Skeletal muscle cell (primary cell): ENCODE results near the gene TMEM179.

ENCODE experiments used
- DNase-seq: peaks from one replicate; pipeline ENCODE4 v3.0.0-alpha.2; 2010; ENCODE audit warnings: low read depth
- H3K4me3 ChIP-seq: 2 replicates; pipeline ENCODE4 v1.5.1; 2011; ENCODE audit warnings: low read depth, mild to moderate bottlenecking, control low read depth, low read length, moderate library complexity

TMEM179 gene

DNA sequence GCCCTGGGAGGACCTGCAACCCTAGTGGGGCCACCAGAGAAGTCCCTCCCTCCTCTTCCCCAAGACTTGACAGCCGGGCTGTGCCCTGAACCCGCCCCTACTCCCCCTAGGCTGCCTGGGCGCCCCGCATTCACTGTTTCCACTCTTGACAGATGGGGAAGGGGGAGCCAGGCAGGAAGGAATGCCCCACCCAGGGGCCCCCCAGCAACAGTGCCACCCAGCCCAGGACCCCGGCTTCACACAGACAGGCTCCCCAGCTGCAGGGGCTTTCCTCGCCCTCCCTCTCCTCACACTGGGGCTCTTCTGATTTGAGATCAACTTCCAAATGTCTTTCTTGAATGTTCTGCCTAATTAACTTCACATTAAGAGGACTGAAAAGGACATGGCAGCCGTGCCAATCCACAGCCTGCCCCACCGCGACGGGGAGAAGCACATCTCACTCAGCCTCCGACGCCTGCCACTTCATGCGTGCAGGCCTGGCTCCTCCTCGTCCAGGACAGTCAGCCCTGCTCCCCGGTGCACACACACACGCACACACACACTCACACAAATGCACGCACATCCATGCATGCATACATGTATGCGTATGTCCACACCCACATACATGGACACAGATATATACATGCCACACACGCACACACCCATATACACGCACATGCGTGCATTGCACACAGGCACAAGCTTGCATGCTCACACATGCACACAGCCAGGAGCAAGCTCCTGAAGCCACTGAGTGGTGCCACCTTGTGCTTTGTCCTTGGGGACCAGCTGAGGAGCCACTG is 44.6 kb downstream of the TMEM179 start:
- H3K4me3 ChIP-seq = no peak overlapping the region
- DNase-seq = no peak

DNA sequence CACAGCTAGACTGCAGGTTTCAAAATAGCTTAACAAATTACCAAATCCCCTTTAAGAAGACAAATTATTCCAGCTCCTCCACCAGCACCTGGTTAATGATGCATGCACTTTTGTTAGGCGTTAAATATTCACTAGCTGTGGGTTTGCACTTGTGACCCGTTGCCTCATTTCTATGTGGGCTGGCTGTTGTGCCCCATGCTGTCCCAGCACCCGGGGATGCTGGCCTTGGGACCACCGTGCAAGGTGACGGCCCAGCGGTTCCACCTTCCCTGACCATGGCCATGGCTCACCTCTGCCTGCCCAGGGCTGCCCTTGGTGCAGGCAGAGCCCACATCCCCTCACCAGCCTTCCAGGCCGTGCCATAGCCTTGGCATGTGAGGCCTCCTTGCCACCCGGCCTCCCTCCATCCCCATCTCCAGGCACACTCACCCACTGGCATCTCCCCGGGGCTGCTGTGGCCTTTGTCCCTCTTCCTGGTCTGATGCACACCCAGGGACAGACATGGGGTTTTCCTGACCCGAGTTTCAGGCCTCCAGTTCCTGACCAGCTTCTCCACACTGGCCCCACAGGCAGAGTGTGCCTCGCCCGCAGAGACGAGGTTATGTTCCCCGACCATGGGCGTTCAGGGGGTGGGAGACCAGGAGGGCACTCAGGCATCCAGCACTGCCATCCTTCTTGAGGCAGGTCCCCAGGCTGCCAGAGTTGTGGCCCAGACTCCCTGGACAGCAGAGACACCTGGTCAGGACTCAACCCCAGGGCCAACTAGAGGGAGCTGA is 45.4 kb downstream of the TMEM179 start:
- no peak overlapping the region for H3K4me3 ChIP-seq

DNA sequence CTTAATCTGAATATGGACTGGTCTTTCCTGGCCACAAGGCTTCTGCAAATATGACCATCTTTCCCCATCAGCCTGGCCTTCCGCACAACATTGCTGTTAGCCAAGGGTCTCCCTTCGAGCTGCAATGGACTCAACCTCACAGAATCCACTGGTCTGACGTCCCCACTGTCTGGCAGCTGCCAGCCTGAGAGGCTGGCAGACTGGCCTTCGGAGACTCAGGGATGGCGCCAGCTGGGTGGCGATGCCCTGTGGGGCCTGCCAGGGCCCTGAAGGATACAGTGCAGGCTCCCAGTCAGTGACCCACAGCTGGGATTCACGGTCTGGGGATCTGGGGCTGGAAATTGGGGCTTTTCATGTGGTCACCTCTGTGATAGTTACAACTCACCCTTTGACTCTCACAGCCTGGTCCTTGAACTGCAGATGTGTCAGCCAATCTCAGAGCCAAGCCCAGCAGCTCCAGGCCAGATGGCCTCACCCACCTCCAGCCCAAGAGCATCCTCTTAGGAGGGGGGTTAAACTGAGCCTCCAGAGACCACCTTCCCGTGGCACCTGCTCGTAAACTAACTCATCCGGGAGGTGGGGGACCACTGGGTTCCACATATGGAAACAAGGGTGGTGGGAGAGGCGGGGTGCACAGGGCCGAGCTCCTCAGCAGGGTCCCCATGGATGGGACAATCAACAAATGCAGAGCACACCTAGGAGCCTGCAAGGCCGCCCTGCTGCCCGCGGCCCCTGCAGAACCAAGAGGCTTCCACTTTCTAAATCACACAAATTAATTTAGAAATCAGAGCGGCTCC is 46.1 kb downstream of the TMEM179 start:
- DNase-seq = no peak

More for the DNA sequence above, 45.4 kb downstream of the TMEM179 start:
- no peak for DNase-seq

DNA sequence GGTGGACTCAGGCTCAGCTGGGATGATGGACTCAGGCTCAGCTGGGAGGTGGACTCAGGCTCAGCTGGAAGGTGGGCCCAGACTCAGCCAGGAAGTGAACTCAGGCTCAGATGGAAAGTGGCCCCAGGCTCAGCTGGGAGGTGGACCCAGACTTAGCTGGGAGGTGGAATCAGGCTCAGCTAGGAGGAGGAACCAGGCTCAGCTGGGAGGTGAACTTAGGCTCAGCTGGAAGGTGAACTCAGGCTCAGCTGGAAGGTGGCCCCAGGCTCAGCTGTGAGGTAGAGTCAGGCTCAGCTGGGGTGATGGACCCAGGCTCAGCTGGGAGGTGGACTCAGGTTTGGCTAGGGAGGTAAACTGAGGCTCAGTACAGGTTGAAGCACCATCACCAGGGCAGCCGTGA is 46.8 kb downstream of the TMEM179 start:
- DNase-seq = no peak
- no peak overlapping the region for H3K4me3 ChIP-seq

More for the DNA sequence above, 46.1 kb downstream of the TMEM179 start:
- H3K4me3 ChIP-seq = no peak overlapping the region

DNA sequence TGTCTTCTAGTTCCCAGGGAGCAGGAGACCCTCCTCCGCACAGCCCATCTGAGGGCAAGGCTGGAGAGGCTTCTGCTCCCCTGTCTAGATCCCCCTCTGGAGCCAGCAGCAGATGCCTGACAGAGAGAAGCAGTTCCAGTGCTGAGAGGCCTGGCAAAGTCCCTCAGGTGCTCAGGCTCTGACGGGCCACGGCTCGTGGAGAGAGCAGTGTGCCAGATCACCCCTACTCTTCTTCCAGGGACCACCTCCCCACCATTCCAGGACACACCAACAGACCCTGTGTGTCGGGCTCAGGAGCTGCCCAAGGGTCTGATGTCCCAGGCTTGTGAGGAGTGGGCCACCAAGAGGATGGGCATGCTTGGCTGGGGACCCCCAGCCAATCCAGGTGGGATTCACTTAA is 47.5 kb downstream of the TMEM179 start:
- DNase-seq = no peak

DNA sequence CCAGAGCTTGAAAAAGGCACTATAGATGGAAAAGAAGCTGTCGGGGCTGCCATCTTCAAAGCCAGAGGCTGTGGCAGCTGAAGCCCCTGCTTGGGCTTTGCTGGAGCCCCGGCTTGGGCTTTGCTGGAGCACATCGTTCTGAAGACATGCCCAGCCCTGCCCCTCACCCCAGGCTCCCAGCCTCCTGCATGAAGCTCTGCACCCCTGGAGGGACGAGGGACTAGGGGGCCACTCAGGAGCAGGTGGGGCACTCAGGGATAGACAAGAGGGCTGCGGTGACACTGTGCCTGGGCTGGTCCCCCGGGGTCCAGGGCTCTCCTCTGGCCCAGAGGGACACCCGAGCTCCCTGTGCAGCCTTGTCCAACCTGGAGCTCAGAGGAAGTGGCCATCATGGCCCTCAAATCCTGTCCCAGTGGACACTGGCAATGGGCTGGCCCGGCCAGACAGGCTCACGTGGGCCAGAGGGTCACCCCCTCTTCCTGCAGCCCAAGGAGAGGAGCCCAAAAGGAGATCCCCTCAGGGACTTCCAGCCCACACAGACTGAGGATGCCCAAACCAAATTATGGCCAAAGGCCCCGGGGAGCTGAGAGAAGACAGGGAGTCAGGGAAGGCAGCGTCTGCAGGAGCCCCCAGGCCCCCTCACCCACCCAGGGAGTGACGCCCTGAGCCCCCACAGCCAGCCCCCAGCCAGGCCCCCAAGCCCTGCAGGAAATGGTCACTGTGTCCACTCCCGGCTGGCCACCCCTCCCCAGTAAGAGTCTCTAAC is 48.1 kb downstream of the TMEM179 start:
- no peak for DNase-seq
- no peak overlapping the region for H3K4me3 ChIP-seq

More for the DNA sequence above, 47.5 kb downstream of the TMEM179 start:
- no peak overlapping the region for H3K4me3 ChIP-seq

DNA sequence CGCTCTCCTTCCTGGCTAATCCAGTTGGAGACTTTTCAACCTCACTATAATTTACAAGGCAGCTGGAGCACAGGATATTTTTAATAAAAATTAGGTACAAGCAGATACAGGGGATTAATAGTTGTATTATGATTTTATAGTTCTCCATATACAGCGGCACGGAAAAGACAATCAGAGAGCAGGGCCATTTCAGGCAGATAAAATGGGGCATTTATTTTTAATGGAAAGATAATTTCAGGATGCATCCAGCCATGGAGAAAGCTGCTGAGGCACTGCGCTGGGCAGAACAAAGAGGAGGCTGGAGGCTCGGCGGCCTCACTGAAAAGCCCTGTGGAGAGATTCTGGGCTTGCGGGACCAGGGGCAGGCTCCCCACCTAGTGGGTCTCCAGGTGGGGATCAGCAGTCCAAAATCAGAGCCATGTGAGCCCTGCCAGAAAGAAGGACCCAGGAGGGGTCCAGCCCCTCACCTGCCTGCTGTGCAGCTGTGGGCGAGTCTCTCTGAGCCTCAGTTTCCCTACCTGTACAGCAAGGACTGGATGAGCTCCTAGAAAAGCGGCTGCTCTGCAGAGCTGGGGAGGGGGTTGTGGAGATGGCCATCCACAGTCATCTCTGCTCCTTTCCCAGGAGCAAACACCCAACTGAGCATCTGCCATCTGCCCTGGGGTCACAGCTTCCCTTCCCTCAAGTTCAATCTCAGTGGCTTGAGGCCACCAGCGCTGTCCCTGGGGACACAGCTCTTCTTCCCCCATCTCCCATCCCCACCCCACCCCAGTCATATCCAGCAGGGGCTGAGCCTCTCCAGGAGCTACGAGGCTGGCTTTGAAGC is 48.9 kb downstream of the TMEM179 start:
- DNase-seq = no peak
- no peak overlapping the region for H3K4me3 ChIP-seq

DNA sequence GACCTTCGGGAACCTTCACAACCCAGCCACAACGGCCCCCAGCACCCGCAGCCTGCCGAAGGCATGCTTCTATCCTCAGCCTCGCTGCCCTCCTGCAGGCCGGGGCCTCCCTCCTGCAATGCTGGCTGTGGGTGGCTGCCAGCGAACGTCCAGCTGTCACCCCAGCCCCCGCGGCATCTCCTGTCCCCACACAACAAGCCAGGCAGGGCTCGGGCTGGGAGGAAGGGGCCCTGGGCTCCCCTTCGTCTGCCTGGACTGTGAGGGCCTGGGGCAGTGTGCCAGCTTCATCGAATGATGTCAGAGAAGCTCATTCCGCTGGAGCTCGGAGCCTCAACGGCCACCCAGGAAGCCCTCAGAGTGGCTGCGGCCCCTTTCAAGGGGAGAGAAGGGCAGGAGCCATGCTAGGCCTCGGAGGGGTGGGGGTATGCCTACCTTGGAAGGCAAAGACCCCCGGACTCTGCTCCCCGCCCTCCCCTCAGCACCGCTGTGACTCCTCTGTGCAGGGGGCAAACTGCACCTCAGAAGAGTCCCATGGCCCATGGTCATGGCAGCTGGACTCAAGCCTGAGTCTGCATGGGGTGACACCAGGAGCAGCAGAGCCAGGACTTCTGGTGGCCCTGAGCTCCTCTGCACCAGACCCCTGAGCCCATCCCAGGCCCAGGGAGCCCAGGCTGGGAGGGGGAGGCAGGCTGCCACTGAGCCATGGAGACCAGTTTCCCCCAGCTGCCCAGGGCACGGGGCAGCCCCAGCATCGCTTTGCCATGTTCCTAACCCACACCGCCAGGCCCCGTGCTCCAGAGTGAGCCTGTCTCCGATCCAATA is 49.8 kb downstream of the TMEM179 start:
- no peak for DNase-seq
- no peak overlapping the region for H3K4me3 ChIP-seq

DNA sequence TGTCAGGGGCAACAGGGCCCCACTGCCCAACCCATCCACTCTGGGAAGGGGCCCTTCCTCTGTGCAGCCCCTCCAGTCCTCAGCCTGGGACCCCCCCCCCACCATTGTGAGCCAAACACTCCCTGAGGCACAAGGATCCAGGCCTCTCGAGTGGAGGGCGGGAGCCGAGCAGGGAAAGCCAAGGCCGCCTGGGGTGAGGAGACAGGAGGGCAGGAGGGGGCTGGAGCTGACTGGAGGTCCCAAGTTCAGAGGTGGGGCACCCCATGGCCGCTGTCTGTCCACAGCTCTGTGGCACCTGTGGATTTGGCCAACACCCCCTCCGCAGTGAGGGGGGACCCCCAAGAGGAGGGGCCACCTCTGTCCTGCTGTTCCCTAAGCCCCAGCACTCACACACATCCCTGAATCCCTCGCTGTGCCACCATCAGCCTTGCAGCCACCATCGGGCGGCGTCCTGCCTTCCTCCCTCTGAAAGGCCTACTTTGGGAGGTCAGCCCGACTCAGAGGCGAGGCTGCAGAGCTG is 50.4 kb downstream of the TMEM179 start:
- DNase-seq = no peak
- H3K4me3 ChIP-seq = no peak overlapping the region

DNA sequence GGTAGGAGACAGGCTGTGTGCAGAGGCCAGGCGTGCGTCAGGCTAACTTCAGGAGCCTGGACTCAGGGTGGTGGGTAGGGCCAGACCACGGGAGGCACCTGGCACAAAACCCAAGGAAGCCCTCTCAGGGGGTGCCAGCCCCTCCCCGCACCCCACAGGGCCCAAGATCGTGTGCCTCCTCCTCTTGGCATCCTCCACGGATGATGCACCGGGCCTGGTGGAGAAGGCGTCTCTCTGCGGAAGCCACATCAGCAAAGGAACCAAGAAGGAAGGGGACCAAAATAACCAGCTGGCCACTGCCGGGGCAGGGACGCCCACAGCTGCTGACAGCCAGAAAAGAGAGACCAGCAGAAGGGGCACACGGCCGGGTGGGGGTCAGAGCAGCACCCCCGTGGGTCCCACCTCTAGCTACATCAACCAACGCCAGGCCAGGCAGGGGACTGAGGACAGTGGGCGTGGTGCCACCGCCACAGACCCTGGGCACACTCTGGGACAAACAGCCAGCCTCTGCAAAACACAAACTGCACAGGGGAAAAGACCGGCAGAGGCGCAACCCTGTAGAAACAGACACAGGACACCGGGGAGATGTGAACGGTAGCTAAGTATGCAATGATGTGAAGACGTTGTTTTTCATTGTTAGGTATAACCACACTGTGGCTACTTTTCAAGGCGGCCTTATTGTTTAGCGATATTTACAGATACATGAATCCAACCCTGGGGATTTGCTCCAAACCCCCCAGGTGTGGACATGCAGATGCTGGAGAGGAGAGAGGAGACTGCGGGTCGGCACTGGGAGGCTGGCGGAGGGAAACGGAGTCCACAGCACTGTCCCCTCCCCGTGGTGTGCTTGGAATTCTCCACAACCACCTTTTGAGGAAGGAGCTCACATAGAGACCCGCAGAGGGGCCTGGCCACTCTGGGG is 51.1 kb downstream of the TMEM179 start:
- no peak for DNase-seq

DNA sequence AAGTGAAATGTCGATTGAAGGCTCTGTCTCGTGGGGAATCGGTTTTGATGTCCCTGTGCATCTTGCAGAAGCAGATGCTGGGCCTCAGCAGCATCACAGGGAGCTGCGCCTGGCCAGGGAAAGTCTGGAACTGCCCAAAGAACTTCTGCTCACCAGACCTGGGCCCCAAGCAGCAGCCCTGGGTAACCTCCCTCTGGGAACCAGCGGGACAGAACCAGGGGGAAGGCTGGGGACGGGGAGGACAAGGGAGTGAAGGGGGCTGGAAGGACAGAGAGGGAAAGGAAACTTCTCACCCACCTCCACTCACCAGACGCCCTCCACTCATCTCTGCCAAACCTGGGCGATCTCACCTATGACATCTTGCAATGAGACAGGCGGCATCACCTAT is 51.8 kb downstream of the TMEM179 start:
- DNase-seq = no peak
- H3K4me3 ChIP-seq = no peak overlapping the region

More for the DNA sequence above, 51.1 kb downstream of the TMEM179 start:
- no peak overlapping the region for H3K4me3 ChIP-seq

DNA sequence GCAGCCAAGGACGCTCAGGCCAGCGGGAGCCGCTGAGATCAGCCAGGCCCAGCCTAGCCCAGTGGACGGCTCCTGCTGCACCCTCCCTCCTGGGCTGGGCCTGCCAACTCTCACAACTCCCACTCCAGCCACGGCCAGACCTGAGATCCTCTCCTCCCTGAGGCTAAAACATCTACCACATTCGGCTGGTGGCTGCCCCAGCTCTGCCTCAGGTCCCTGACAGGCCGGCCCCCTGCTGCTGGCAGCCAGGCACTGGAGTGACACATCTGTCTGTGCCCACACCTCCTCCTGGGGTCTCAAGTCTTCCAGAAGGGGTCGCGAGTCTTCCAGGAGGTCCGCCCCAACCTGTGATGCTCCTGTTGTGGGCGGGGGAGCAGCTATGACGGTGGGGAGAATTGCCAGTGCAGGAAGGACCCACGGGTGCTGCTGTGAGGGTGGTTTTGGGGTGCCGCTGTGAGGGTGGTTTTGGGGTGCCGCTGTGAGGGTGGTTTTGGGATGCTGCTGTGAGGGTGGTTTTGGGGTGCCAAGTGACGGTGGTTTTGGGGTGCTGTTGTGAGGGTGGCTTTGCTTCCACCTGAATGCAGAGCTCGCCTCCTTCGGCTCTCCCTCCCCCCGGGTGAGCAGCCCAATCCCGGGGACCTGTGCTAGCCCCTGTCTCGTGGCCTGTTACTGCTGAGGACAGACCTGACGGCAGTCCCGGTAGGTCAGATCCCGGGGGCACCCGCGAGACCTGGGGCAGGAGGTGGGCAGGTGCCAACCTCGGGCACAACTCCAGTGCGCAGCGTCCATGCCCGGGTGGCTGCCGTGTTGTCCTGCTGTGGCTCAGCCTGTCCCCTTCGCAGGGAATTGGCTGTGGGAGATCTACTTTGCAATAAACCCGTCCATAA is 52.5 kb downstream of the TMEM179 start:
- no peak for DNase-seq
- no peak overlapping the region for H3K4me3 ChIP-seq

DNA sequence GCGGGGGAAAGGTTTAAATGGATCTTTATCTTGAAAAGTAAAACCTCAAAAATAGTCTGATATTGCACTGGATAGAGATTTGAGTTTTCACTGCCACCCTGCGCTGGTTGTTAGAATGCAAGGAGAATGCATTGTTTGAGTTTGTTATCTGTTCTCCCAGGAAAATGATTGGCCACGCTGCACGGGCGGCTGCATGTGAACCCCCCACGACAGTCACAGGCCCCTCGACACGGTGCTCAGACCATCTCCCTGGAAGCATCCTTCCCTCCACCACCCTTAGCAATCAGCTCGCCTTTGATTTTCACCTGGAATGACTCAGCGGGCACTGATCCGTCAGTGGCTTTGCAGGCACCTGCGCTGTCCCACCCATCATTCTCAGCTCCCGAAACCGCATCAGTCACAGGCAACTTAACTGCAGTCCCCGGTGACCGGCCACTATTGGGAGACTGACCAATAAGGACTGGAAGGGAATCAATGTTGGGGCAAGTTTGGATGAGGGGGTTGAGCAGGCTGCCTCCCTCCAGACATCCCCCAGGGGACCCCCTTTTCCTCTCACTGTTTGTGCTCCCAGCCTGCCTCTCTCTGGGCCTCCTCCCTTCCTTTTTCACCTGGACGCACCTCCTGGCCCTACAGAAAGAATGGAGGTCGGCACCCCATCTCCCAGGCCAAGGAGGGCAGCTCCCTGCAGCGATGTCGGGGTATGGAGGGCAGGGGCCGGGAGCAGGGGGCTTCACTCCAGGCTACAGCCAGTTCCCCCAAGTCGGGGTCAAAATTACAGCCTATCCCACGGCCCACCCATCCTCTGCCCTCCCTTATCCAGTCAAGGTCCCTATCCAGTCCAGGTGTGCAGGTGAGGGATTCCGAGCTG is 53.5 kb downstream of the TMEM179 start:
- no peak for DNase-seq
- H3K4me3 ChIP-seq = no peak overlapping the region

DNA sequence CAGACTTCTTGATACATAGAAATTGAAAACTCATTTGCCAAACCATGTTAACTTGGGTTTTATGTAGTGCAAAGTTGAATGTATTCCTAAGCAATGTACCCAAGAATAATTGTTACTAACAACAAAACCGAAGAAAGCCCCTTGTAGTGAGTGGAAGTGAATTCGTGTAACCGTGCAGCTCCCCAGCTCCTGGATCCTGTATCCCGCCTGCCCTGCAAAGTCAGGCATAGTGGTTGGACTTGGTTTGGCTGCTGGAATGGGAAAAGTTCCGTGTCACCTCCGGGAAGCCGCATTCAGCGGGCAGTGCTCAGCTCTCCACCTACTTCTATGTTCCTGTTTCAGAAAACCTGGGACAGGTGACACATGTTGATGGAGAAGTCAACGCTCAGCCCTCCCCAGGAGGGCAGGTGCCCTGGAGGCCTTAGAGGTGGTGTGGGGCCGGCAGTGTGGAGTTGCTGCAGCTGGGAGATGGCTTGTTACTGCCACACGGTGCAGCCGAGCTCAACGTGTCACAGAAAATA is 54.2 kb downstream of the TMEM179 start:
- no peak overlapping the region for H3K4me3 ChIP-seq
- no peak for DNase-seq
